Prostate gland (tissue), 2 donors: ENCODE data around the gene HNRNPDL.

Experiments used
- CTCF ChIP-seq, 4 experiments: fragments of 200-600 bp in 2 of 4; fragments of 450-650 bp in 2 of 4; sonication (generic) in 2 of 4; IDR thresholded peaks; 1 replicate in 3 of 4; 2 replicates in 1 of 4; pipeline ENCODE4 v1.5.1; 2016 to 2019; ENCODE audit warnings: antibody characterized with exemption in 4 of 4, mild to moderate bottlenecking in 2 of 4, moderate library complexity in 2 of 4
- POLR2A ChIP-seq: fragments of 450-650 bp; IDR thresholded peaks from one replicate; pipeline ENCODE4 v1.6.1; 2016; ENCODE audit warnings: antibody characterized with exemption, mild to moderate bottlenecking
- POLR2AphosphoS5 ChIP-seq: sonication (generic); formaldehyde crosslinking; IDR thresholded peaks from one replicate; pipeline ENCODE4 v1.6.1; 2017; ENCODE audit warnings: antibody characterized with exemption

- TF ChIP-seq POLR2A (peak; percentile 66), CTCF (IDR thresholded peaks at IDR 0.05) (peak in 3 of 4 experiments; percentile 9 to 35 (median 29)), POLR2AphosphoS5 (peak; percentile 94)
Observed at GRCh38 chr4:82373816-82374625, 56.2 kb downstream of the HNRNPDL start, which contains the start of gene HNRNPD.
